GM10248 (cell line): ENCODE results near the gene SNAPC1.

Experiments used
- CTCF ChIA-PET: fragments of 300-600 bp; sonication (Branson Sonifier 250); formaldehyde crosslinking; extraction: SDS; loops from one replicate; lab custom pipeline; 2021; ENCODE audit warnings: antibody characterized with exemption; lab: Yijun Ruan, JAX
- POLR2A ChIA-PET: fragments of 350-650 bp; sonication (Branson Sonifier 250); formaldehyde crosslinking; extraction: SDS; loops from one replicate; lab custom pipeline; 2020; ENCODE audit warnings: antibody characterized with exemption; lab: Yijun Ruan, JAX
- DNase-seq: peaks from one replicate; pipeline ENCODE4 v3.0.0; 2012; ENCODE audit errors: extremely low spot score
- TF ChIP-seq, protein P1 (sequence below): IDR thresholded peaks from 2 replicates; pipeline ENCODE4 v1.5.1; 2012; ENCODE audit warnings: mild to moderate bottlenecking, low read depth; ENCODE audit errors: extremely low read depth, missing control alignments, control extremely low read depth

The SNAPC1 gene

DNA sequence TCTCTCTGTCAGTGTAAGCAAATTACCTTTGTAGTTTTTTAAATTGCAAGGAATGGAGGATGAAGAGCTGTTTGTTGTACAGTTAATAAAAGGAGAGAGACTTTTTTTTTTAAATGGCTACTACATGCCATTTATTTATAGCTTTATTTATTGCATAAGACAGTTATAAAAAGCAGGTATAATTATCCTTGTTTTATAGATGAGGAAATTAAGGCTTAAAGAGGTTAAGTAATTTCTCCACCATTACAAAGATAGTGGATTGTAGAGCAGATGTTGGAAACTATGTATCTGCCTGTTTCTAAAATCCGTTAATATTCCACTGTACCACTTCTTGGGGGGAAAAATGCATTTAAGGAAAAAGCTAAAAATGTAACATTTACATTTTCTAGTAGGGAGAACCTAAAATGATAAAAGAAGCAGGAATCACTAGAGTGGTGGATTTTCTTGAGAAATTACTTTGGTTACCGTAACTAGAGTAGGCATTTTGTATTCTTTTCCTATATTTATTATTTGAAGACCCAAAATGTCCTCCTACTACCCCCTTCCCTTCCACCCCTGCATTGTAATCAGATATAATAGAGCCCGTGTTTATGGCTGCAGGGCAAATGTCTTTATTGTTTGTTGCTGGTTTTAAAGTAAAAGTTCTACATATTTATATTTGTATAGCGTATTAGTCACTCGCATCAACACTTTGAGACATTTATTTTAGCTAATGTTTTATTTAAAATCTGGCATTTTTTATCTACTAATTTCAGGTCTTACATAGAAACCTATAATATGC is 2.3 kb downstream of the SNAPC1 start:
- TF ChIP-seq, protein P1, sequence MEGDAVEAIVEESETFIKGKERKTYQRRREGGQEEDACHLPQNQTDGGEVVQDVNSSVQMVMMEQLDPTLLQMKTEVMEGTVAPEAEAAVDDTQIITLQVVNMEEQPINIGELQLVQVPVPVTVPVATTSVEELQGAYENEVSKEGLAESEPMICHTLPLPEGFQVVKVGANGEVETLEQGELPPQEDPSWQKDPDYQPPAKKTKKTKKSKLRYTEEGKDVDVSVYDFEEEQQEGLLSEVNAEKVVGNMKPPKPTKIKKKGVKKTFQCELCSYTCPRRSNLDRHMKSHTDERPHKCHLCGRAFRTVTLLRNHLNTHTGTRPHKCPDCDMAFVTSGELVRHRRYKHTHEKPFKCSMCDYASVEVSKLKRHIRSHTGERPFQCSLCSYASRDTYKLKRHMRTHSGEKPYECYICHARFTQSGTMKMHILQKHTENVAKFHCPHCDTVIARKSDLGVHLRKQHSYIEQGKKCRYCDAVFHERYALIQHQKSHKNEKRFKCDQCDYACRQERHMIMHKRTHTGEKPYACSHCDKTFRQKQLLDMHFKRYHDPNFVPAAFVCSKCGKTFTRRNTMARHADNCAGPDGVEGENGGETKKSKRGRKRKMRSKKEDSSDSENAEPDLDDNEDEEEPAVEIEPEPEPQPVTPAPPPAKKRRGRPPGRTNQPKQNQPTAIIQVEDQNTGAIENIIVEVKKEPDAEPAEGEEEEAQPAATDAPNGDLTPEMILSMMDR = no peak
- POLR2A ChIA-PET = no interaction called here
- CTCF ChIA-PET = interaction anchor here (1.3 to 2.4 kb wide), 9 partner anchors 12 to 302 kb away, joined by 4 to 6 read pairs (median 5); no protein-coding TSS in a partner anchor
- DNase-seq = no peak

DNA sequence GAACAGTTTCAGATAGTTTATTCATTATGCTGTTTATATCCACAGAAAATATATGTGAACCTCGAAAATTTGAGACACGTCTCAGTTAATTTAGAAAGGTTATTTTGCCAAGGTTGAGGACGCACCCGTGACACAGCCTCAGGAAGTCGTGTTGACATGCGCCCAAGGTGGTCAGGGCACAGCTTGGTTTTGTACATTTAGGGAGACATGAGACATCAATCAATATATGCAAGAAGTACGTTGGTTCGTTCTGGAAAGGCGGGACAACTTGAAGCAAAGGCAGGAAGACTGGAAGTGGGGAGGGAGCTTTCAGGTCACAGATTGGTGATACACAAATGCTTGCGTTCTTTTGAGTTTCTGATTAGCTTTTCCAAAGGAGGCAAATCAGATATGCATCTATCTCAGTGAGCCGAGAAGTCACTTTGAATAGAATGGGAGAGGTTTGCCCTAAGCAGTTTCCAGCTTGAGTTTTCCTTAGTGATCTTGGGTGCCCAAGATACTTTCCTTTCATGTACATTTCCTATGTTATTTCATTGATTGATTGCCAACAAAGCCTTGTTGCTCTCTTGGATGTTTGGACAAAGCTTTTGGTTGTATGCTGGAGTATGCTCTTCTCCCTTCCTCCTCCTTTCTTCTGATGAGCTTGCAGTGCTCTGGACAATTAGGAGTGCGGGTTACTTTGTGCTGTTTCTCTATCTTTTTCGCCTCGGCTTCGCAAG is 3.2 kb downstream of the SNAPC1 start:
- CTCF ChIA-PET = interaction anchor here (1.5 to 2.4 kb wide), 5 partner anchors 19 to 290 kb away, joined by 4 to 6 read pairs (median 5); no protein-coding TSS in a partner anchor
- DNase-seq = no peak
- TF ChIP-seq, protein P1 = no peak
- POLR2A ChIA-PET = interaction anchor here (0.6 kb wide), 1 partner anchor 9 kb away, joined by 4 read pairs; no protein-coding TSS in a partner anchor

DNA sequence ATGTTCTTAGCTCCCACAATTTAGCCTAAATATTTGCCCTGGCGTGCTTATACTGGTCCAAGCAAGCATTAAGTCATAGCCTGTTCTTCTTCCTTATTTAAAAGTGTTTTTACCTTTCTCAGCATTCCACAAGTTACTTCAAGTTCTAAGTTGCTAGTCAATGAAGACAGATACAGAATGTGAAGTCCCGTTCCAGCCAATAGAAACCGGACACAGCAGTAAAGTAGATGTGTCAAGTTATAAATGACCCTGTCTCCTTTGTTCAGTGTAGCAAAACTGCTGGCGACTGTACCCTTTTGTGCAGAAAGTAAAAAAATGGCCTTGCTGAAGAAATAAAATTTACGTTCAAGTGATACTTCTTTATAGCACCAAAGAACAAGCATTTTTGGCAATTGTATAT is 3.9 kb downstream of the SNAPC1 start:
- DNase-seq = no peak
- TF ChIP-seq, protein P1 = no peak
- ChIA-PET CTCF (interaction anchor here (1.1 to 2.4 kb wide), 3 partner anchors 17 to 72 kb away, joined by 3 to 6 read pairs (median 5); no protein-coding TSS in a partner anchor), POLR2A (interaction anchor here (0.6 kb wide), 1 partner anchor 9 kb away, joined by 4 read pairs; no protein-coding TSS in a partner anchor)

DNA sequence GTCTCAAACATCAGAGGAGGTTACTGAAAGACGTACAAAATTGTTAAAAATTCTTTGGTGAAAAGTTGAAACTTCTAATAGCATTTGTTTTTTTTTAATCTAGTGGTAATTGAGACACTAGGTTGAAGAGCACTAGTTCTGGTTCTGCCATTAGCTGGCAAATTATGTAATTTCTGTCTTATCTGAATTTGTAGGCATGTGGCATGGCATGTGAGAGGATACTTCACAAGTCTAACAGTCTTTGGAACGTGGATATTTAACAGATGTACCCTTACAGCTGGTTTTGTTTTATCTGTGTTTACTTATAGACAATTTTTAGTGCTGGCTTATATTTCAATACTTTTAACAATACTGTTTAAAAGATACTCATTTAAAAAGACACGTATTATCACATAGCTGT is 6.0 kb downstream of the SNAPC1 start:
- ChIA-PET POLR2A (no interaction called here), CTCF (interaction anchor here (1.0 to 1.5 kb wide), 2 partner anchors 10 to 70 kb away, joined by 3 read pairs; no protein-coding TSS in a partner anchor)
- no peak for DNase-seq
- TF ChIP-seq, protein P1 = no peak

DNA sequence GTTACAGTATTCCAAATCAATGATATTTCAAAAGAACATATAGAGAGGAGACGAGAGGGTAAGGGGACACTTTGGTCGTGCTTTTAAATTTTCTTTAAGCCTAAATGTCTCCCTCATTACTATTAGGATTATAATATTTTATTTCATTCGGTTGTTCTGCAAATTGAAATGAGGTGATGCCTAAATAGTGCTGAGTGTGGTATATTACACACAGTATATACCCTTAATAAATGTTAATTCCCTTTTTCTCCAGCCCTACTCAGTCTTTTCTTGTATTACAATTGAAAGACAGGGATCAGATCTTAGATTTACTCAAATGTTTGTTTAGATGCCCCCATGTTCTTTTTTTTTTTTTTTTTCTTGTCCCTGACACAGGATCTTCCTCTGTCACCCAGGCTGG is 7.7 kb downstream of the SNAPC1 start:
- TF ChIP-seq, protein P1 = no peak
- CTCF ChIA-PET = no interaction called here
- POLR2A ChIA-PET = interaction anchor here (0.7 kb wide), 1 partner anchor 76 kb away, joined by 4 read pairs; no protein-coding TSS in a partner anchor
- DNase-seq = no peak

DNA sequence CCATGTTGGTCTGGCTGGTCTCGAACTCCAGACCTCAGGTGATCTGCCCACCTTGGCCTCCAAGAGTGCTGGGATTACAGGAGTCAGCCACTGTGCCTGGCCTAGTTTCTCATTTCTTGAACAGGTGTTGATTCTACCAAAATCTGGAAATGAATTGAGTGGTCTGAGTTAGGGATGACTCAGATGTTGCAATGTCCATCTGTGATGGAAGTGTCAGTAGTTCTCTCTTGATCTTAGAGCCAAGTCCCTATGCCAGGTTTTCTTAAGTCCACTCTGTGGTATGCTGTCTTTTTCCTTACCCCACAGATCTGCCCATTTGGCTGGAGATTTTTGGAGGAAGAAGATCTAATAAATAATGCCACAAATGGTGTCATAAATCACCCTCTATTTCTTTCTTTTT is 12.6 kb downstream of the SNAPC1 start:
- TF ChIP-seq, protein P1 = no peak
- no peak for DNase-seq
- CTCF ChIA-PET = no interaction called here
- POLR2A ChIA-PET = no interaction called here
